Keratinocyte (primary cell): ENCODE measurements around the gene RARS1. TPM values are rescaled to one million over a fixed set of nuclear protein-coding genes. Genes with fewer than 3 reads are reported as not detected.

Experiments
- DNase-seq: peaks from one replicate; pipeline ENCODE4 v3.0.0-alpha.2; 2011; ENCODE audit warnings: low read depth, missing footprints, low spot score
- FAIRE-seq: peaks from 2 replicates; lab custom pipeline; 2011; peaks lifted over from hg19 to GRCh38; lab: Jason Lieb, UNC
- H2AFZ ChIP-seq: 2 replicates; pipeline ENCODE4 v1.6.0; 2012; ENCODE audit warnings: low read length, control low read depth, inconsistent platforms; ENCODE audit not compliant: control insufficient read depth
- H3K27ac ChIP-seq: 2 replicates; pipeline ENCODE4 v1.5.1; 2011; ENCODE audit warnings: low read length; ENCODE audit not compliant: control insufficient read depth, insufficient read depth
- H3K27me3 ChIP-seq: 3 replicates; pipeline ENCODE4 v1.6.0; 2011; ENCODE audit warnings: low read length; ENCODE audit not compliant: control insufficient read depth, insufficient read depth; ENCODE audit errors: extremely low read depth
- H3K36me3 ChIP-seq, 2 experiments: 2 replicates in 1 of 2; 3 replicates in 1 of 2; pipeline ENCODE4 v1.5.1; 2011; ENCODE audit warnings: low read length in 2 of 2, mild to moderate bottlenecking in 1 of 2; ENCODE audit not compliant: control insufficient read depth in 2 of 2, insufficient read depth in 2 of 2; ENCODE audit errors: extremely low read depth in 1 of 2
- H3K4me1 ChIP-seq: 3 replicates; pipeline ENCODE4 v1.5.1; 2011; ENCODE audit warnings: low read length; ENCODE audit not compliant: control insufficient read depth, insufficient read depth; ENCODE audit errors: extremely low read depth
- H3K4me2 ChIP-seq: 3 replicates; pipeline ENCODE4 v1.6.0; 2011; ENCODE audit warnings: low read depth, low read length; ENCODE audit not compliant: control insufficient read depth, insufficient read depth; ENCODE audit errors: extremely low read depth
- H3K4me3 ChIP-seq, 3 experiments: fragments of 200-600 bp in 1 of 3; sonication (generic) in 1 of 3; 2 replicates in 2 of 3; 3 replicates in 1 of 3; pipeline ENCODE4 v1.5.1; 2011 to 2016; ENCODE audit warnings: low read length in 3 of 3, mild to moderate bottlenecking in 3 of 3, control low read depth in 2 of 3, inconsistent platforms in 1 of 3, low read depth in 1 of 3, mixed read lengths in 1 of 3, mixed run types in 1 of 3, moderate library complexity in 1 of 3; ENCODE audit not compliant: control insufficient read depth in 2 of 3, insufficient read depth in 2 of 3; ENCODE audit errors: extremely low read depth in 1 of 3
- H3K79me2 ChIP-seq: 2 replicates; pipeline ENCODE4 v1.6.0; 2012; ENCODE audit warnings: low read length; ENCODE audit not compliant: control insufficient read depth, insufficient read depth
- H3K9ac ChIP-seq: 3 replicates; pipeline ENCODE4 v1.6.0; 2011; ENCODE audit warnings: low read length; ENCODE audit not compliant: control insufficient read depth, insufficient read depth; ENCODE audit errors: extremely low read depth
- H3K9me1 ChIP-seq: 3 replicates; pipeline ENCODE4 v1.6.0; 2011; ENCODE audit warnings: low read length; ENCODE audit not compliant: control insufficient read depth, insufficient read depth; ENCODE audit errors: extremely low read depth
- H3K9me3 ChIP-seq: 2 replicates; pipeline ENCODE4 v1.5.1; 2012; ENCODE audit warnings: low read depth, low read length; ENCODE audit not compliant: control insufficient read depth
- H4K20me1 ChIP-seq: 3 replicates; pipeline ENCODE4 v1.6.0; 2011; ENCODE audit warnings: low read length; ENCODE audit not compliant: control insufficient read depth, insufficient read depth; ENCODE audit errors: extremely low read depth
- CTCF ChIP-seq, 3 experiments: IDR thresholded peaks in 1 of 3; conservative IDR thresholded peaks in 1 of 3; optimal IDR thresholded peaks in 1 of 3; 2 replicates in 2 of 3; 3 replicates in 1 of 3; pipeline versions ENCODE3 to v1.5.1; 2011; ENCODE audit warnings: low read length in 3 of 3, mild to moderate bottlenecking in 3 of 3, moderate library complexity in 2 of 3, control low read depth in 1 of 3, inconsistent platforms in 1 of 3; ENCODE audit not compliant: insufficient read depth in 2 of 3; ENCODE audit errors: extremely low read depth in 1 of 3
- EZH2 ChIP-seq: IDR thresholded peaks from one replicate; pipeline ENCODE4 v1.6.1; 2012; ENCODE audit warnings: inconsistent platforms, mild to moderate bottlenecking, low read length, moderate library complexity
- dilution Hi-C: fragments of 300-500 bp; cut with MboI; formaldehyde crosslinking; loops from one replicate; pipeline ENCODE4 v1.7.0; 2020; ENCODE audit warnings: low sequenced_read_pairs; ENCODE audit not compliant: extremely low pct_ligation_motif_present
- polyA plus RNA-seq, 5 experiments: library from polyadenylated mRNA; depleted of rRNA in 3 of 5; stranded (reverse) in 3 of 5; stranded (forward) in 1 of 5; unstranded in 1 of 5; fragments of >200 nt; gene quantifications; 1 replicate in 1 of 5; 2 replicates in 3 of 5; 3 replicates in 1 of 5; pipeline versions ENCODE4 v1.2.1 to v1.2.3, GENCODE V29; 2011 to 2012; ENCODE audit warnings: missing spikeins in 2 of 5, low read depth in 1 of 5, low replicate concordance in 1 of 5

RARS1 gene
- polyA plus RNA-seq, 1 donor (not counting 4 experiments of a cell fraction or from before 2014, with no cell fraction given) = 128 TPM

DNA sequence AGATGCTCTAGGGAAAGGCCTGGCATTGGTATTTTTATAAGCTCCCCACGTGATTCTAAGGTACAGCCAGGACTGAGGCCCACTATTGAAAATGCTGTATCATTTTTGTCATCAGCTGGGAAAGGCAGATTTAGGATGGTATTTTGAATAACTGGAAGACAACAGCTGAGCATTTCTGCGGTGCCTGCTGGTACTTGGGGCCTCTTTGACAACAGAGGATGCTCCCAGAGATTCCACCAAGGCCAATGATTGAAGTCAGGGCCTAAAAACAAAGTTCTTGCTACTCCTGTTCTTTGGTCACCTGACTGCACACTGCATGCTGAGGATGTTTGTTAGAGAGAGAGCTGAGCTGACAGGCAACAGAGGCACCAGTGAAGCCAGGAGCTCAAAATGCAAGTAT, 50.9 kb downstream of the RARS1 start:
- no peaks in the 10 kb centered on the region for H3K4me1 ChIP-seq

GRCh38 chr5:168549554-168549953, 63.3 kb downstream of the RARS1 start:
- Histone ChIP-seq H4K20me1 (no peaks in the 10 kb centered on the region), H3K4me2 (no peak overlapping the region), H3K27ac (no peak overlapping the region), H3K4me3 (no peak overlapping the region), H3K9me1 (no peaks in the 10 kb centered on the region), H3K9me3 (no peaks in the 10 kb centered on the region), H3K36me3 (peaks cover 5 to 12% of the 10 kb centered on the region in 2 experiments), H3K9ac (no peak overlapping the region), H3K4me1 (no peaks in the 10 kb centered on the region), H3K27me3 (no peaks in the 10 kb centered on the region), H3K79me2 (peaks cover 24% of the 10 kb centered on the region), H2AFZ (no peak overlapping the region)
- FAIRE-seq = no peak
- dilution Hi-C loops = no loop called here
- no peak for DNase-seq
- TF ChIP-seq CTCF (optimal IDR thresholded peaks at IDR 0.05 in 1 of 3, IDR thresholded peaks at IDR 0.05 in 1 of 3, conservative IDR thresholded peaks at IDR 0.05 in 1 of 3; ENCODE audit: extremely low read depth in 1 of 3, insufficient read depth in 2 of 3, low read length in 3 of 3) = no peak
- TF ChIP-seq EZH2 = no peak

More for the DNA sequence above, 50.9 kb downstream of the RARS1 start:
- FAIRE-seq (no peak), DNase-seq (no peak)
- Histone ChIP-seq H3K27ac (no peak overlapping the region), H3K79me2 (no peaks in the 10 kb centered on the region), H3K9me3 (no peaks in the 10 kb centered on the region), H2AFZ (no peak overlapping the region), H3K4me3 (no peak overlapping the region), H3K27me3 (peaks cover 9% of the 10 kb centered on the region), H3K36me3 (no peaks in the 10 kb centered on the region), H3K4me2 (no peak overlapping the region), H3K9me1 (no peaks in the 10 kb centered on the region), H4K20me1 (no peaks in the 10 kb centered on the region), H3K9ac (no peak overlapping the region)
- no peak for TF ChIP-seq CTCF (optimal IDR thresholded peaks at IDR 0.05 in 1 of 3, IDR thresholded peaks at IDR 0.05 in 1 of 3, conservative IDR thresholded peaks at IDR 0.05 in 1 of 3; ENCODE audit: extremely low read depth in 1 of 3, insufficient read depth in 2 of 3, low read length in 3 of 3)
- TF ChIP-seq EZH2 = no peak
- dilution Hi-C loops = no loop called here
